IgD-negative memory B cell (primary cell): ENCODE data around the gene DLGAP1. TPM values are rescaled to one million over a fixed set of nuclear protein-coding genes. Genes with fewer than 3 reads are reported as not detected.
A peak's percentile ranks its signal among the peaks of the same experiment; 100 is the strongest.

Experiments
- H3K27ac Mint-ChIP-seq, 3 donors: one replicate each; pipeline ENCODE4 v1.8.0; 2020 to 2022; ENCODE audit warnings: mild to moderate bottlenecking in 3 of 3, mixed read lengths in 3 of 3, moderate library complexity in 1 of 3
- H3K27me3 Mint-ChIP-seq: one replicate; pipeline ENCODE4 v1.8.0; 2021; ENCODE audit warnings: mixed read lengths
- H3K36me3 Mint-ChIP-seq: one replicate; pipeline ENCODE4 v1.8.0; 2020; ENCODE audit warnings: mild to moderate bottlenecking, mixed read lengths
- H3K4me1 Mint-ChIP-seq, 3 donors: one replicate each; pipeline ENCODE4 v1.8.0; 2020 to 2022; ENCODE audit warnings: mixed read lengths in 3 of 3, mild to moderate bottlenecking in 1 of 3
- H3K4me3 Mint-ChIP-seq, 4 donors: one replicate each; pipeline ENCODE4 v1.8.0; 2020 to 2022; ENCODE audit warnings: mild to moderate bottlenecking in 4 of 4, mixed read lengths in 4 of 4, moderate library complexity in 3 of 4
- H3K9me3 Mint-ChIP-seq, 3 donors: one replicate each; pipeline ENCODE4 v1.8.0; 2020 to 2021; ENCODE audit warnings: mixed read lengths in 3 of 3, mild to moderate bottlenecking in 1 of 3
- polyA plus RNA-seq: library from polyadenylated mRNA; unstranded; fragments of 300-500 nt; fragmentation: Illumina TruSeq; gene quantifications from one replicate; pipeline ENCODE4 v1.2.3, GENCODE V29; 2021

DLGAP1 gene
- polyA plus RNA-seq, 1 donor from 2014 or later: not detected

DNA sequence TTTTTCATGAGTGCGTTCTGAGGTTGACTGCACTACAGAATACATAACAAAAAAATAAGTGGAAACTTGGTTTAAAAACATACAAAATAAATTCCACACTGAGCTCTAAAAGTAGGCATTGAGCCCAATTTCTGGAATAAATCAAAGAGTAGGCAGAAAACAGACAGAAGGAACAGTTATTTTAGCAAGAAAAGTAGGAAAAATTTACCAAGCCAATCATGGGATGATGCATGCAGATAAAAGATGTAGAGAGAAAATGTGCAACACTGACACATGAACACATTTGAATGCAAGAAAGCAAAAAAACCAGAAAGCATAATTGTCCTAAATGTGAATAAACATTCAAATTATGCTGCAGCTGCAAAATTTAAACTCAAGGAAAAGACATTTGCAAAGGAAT, 308.3 kb downstream of the DLGAP1 start:
- no peaks in the 10 kb centered on the region for H3K4me1 Mint-ChIP-seq
- H3K27ac Mint-ChIP-seq: no peak overlapping the region
- H3K27me3 Mint-ChIP-seq: no peaks in the 10 kb centered on the region
- no peak overlapping the region for H3K4me3 Mint-ChIP-seq
- no peaks in the 10 kb centered on the region for H3K36me3 Mint-ChIP-seq
- H3K9me3 Mint-ChIP-seq: peaks cover 0 to 1% (median 0%) of the 10 kb centered on the region in 3 donors

DNA sequence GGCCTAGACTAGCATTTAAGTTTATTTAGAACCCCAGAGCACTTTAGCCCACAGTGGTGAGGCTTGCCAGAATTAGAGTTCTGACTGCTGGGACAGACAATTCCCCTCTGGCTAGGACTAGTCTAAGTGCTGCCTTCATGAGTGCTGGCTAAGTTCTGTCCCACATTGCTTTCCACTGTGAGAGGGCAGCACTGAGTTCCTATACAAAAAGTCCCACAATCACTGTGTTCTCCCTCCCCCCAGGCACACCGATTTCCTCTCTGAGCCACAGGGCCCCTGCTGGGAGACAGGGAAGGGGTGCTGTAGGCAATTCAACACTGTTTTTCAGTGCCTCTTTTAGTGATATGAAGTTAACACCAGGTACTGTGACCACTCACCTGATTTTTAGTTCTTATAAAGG, 310.9 kb downstream of the DLGAP1 start:
- no peak overlapping the region for H3K27ac Mint-ChIP-seq
- H3K4me3 Mint-ChIP-seq: no peak overlapping the region
- H3K4me1 Mint-ChIP-seq: no peaks in the 10 kb centered on the region
- peaks cover 0 to 4% (median 0%) of the 10 kb centered on the region in 3 donors for H3K9me3 Mint-ChIP-seq
- no peaks in the 10 kb centered on the region for H3K27me3 Mint-ChIP-seq
- H3K36me3 Mint-ChIP-seq: no peaks in the 10 kb centered on the region

GRCh38 chr18:4143585-4143984, 311.5 kb downstream of the DLGAP1 start:
- no peaks in the 10 kb centered on the region for H3K27me3 Mint-ChIP-seq

GRCh38 chr18:4142876-4143275, 312.2 kb downstream of the DLGAP1 start:
- Mint-ChIP-seq H3K9me3 (peaks cover 0 to 9% (median 1%) of the 10 kb centered on the region in 3 donors), H3K27ac (no peak overlapping the region), H3K36me3 (no peaks in the 10 kb centered on the region), H3K27me3 (no peaks in the 10 kb centered on the region), H3K4me1 (no peaks in the 10 kb centered on the region), H3K4me3 (no peak overlapping the region)

More at GRCh38 chr18:4143585-4143984, 311.5 kb downstream of the DLGAP1 start:
- H3K4me1 Mint-ChIP-seq: no peaks in the 10 kb centered on the region
- H3K27ac Mint-ChIP-seq: no peak overlapping the region
- H3K36me3 Mint-ChIP-seq: no peaks in the 10 kb centered on the region
- no peak overlapping the region for H3K4me3 Mint-ChIP-seq
- peaks cover 0 to 5% (median 0%) of the 10 kb centered on the region in 3 donors for H3K9me3 Mint-ChIP-seq

GRCh38 chr18:4134700-4135099, 320.4 kb downstream of the DLGAP1 start:
- H3K4me1 Mint-ChIP-seq: no peaks in the 10 kb centered on the region
- H3K36me3 Mint-ChIP-seq: no peaks in the 10 kb centered on the region
- H3K27me3 Mint-ChIP-seq: no peaks in the 10 kb centered on the region
- H3K27ac Mint-ChIP-seq: no peak overlapping the region
- peaks cover 0 to 7% (median 5%) of the 10 kb centered on the region in 3 donors for H3K9me3 Mint-ChIP-seq
- no peak overlapping the region for H3K4me3 Mint-ChIP-seq

GRCh38 chr18:4130734-4131719, 324.1 kb downstream of the DLGAP1 start:
- Mint-ChIP-seq H3K4me3 (no peak overlapping the region), H3K27me3 (no peaks in the 10 kb centered on the region), H3K27ac (no peak overlapping the region), H3K36me3 (no peaks in the 10 kb centered on the region), H3K4me1 (no peaks in the 10 kb centered on the region), H3K9me3 (peaks cover 0 to 3% (median 0%) of the 10 kb centered on the region in 3 donors)

- H3K4me3 Mint-ChIP-seq: no peak overlapping the region
- H3K9me3 Mint-ChIP-seq: peaks cover 0 to 1% (median 0%) of the 10 kb centered on the region in 3 donors
- no peaks in the 10 kb centered on the region for H3K36me3 Mint-ChIP-seq
- no peaks in the 10 kb centered on the region for H3K4me1 Mint-ChIP-seq
- no peaks in the 10 kb centered on the region for H3K27me3 Mint-ChIP-seq
- no peak overlapping the region for H3K27ac Mint-ChIP-seq
Measured at GRCh38 chr18:4126939-4127338, 328.2 kb downstream of the DLGAP1 start.

- Mint-ChIP-seq H3K27me3 (no peaks in the 10 kb centered on the region), H3K36me3 (no peaks in the 10 kb centered on the region), H3K27ac (no peak overlapping the region), H3K9me3 (peaks cover 0 to 1% (median 0%) of the 10 kb centered on the region in 3 donors), H3K4me3 (no peak overlapping the region), H3K4me1 (peaks cover 0 to 2% (median 0%) of the 10 kb centered on the region in 3 donors)
Measured at GRCh38 chr18:4125627-4126230, 329.4 kb downstream of the DLGAP1 start.

GRCh38 chr18:4125224-4125623, 329.9 kb downstream of the DLGAP1 start:
- Mint-ChIP-seq H3K27me3 (no peaks in the 10 kb centered on the region), H3K27ac (no peak overlapping the region), H3K9me3 (peaks cover 0 to 1% (median 0%) of the 10 kb centered on the region in 3 donors), H3K36me3 (no peaks in the 10 kb centered on the region), H3K4me1 (peaks cover 0 to 2% (median 0%) of the 10 kb centered on the region in 3 donors), H3K4me3 (no peak overlapping the region)

DNA sequence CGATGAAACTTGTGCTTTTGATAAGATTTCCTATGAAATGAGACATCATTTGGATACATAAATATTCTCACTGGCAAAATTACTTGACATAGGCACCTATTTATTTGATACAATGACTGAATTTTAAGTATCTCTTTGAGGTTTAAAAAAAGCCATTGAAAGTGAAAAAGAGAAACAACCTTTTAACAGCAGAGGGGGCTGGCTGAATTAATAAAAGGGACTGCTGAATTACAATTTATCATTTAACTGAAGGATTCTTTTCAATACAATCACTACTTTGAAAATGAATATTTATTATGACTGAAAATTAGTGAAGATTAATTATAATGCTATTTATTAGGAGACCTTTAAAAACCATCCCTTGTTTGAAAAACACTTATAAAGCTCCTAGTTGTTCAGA, 335.3 kb downstream of the DLGAP1 start:
- peaks cover 0 to 2% (median 0%) of the 10 kb centered on the region in 3 donors for H3K4me1 Mint-ChIP-seq
- no peak overlapping the region for H3K27ac Mint-ChIP-seq
- H3K36me3 Mint-ChIP-seq: no peaks in the 10 kb centered on the region
- H3K4me3 Mint-ChIP-seq: no peak overlapping the region
- no peaks in the 10 kb centered on the region for H3K27me3 Mint-ChIP-seq
- H3K9me3 Mint-ChIP-seq: peaks cover 0 to 1% (median 0%) of the 10 kb centered on the region in 3 donors

DNA sequence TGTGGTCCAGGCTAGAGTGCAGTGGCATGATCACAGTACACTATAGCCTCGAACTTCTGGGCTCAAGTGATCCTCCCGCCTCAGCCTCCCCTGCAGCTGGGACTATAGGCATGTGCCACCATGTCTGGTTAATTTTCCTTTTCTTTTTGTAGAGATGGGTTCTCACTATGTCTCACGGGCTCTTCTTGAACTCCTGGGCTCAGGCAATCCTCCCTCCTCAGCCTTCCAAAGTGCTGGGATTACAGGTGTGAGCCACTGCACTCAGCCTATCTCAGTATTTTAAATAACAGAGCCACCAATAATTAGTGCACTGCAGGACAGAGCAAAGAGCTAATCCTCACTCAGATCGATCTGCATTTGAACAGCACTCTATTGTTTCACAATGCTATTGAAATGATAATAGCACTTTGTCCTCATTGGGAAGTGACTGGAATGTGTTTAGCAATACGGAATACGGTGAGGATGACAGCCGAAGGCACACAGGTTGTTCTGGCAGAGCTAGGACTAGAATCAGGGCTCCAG, 335.9 kb downstream of the DLGAP1 start:
- H3K4me1 Mint-ChIP-seq: peaks cover 0 to 5% (median 0%) of the 10 kb centered on the region in 3 donors
- H3K36me3 Mint-ChIP-seq: no peaks in the 10 kb centered on the region
- H3K27me3 Mint-ChIP-seq: no peaks in the 10 kb centered on the region
- no peak overlapping the region for H3K4me3 Mint-ChIP-seq
- peaks cover 0 to 1% (median 0%) of the 10 kb centered on the region in 3 donors for H3K9me3 Mint-ChIP-seq
- peak overlapping the region in 1 of 3 donors; percentile 33 for H3K27ac Mint-ChIP-seq

DNA sequence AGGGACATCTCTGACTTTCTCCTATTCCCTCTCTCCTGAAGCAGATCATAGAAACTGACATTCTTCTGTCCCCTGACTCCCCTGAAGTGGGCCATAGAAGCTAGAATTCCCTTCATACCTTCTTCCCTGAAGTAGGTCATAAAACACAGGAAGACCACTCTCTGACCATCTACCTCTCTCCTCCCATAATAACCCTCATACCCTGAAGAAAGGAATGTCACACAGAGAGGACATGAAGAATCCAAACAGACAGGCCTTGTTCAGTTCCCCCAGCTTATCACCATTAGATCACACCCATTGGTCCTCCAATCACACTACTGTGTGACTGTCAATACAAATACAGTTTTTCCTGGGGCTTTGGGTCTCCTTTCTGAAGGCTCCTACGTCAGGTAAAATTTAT, 347.1 kb downstream of the DLGAP1 start:
- no peaks in the 10 kb centered on the region for H3K36me3 Mint-ChIP-seq
- no peak overlapping the region for H3K4me3 Mint-ChIP-seq
- no peaks in the 10 kb centered on the region for H3K9me3 Mint-ChIP-seq
- H3K27me3 Mint-ChIP-seq: no peaks in the 10 kb centered on the region
- no peaks in the 10 kb centered on the region for H3K4me1 Mint-ChIP-seq
- H3K27ac Mint-ChIP-seq: peak overlapping the region in 1 of 3 donors; percentile 48

- Mint-ChIP-seq H3K4me1 (no peaks in the 10 kb centered on the region), H3K9me3 (no peaks in the 10 kb centered on the region), H3K27ac (no peak overlapping the region), H3K4me3 (no peak overlapping the region), H3K36me3 (no peaks in the 10 kb centered on the region), H3K27me3 (no peaks in the 10 kb centered on the region)
Measured at GRCh38 chr18:4107049-4107467, 348.0 kb downstream of the DLGAP1 start.

GRCh38 chr18:4106407-4107033, 348.6 kb downstream of the DLGAP1 start:
- Mint-ChIP-seq H3K9me3 (no peaks in the 10 kb centered on the region), H3K27ac (no peak overlapping the region), H3K27me3 (no peaks in the 10 kb centered on the region), H3K4me1 (no peaks in the 10 kb centered on the region), H3K36me3 (no peaks in the 10 kb centered on the region), H3K4me3 (no peak overlapping the region)

DNA sequence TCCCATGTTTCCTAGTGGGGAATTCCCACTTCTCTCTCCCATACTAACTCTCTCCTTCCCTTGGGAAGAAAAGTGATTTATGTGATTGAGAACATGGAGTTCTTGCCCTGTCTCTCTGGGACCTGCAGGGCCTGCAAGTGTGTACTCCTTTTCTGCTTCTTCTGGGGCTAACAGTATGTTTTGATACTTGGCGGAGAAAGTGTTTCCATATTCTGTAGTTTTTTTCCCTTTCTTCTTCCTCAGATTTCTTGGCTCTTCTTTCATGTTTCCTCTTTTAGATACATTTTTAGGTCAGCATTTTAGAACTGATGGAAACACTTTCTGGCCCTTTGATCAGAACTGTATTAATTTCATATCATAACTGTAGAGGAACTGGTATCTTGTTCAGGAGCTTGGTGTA, 352.2 kb downstream of the DLGAP1 start:
- no peaks in the 10 kb centered on the region for H3K9me3 Mint-ChIP-seq
- no peaks in the 10 kb centered on the region for H3K27me3 Mint-ChIP-seq
- no peaks in the 10 kb centered on the region for H3K36me3 Mint-ChIP-seq
- H3K4me3 Mint-ChIP-seq: no peak overlapping the region
- no peak overlapping the region for H3K27ac Mint-ChIP-seq
- peaks cover 0 to 4% (median 0%) of the 10 kb centered on the region in 3 donors for H3K4me1 Mint-ChIP-seq
